HUDEP-2 (cell line): ENCODE data around the gene FAU.

ENCODE experiments used
- DNase-seq, 76 experiments: peaks; one replicate each; lab custom pipeline; 2025; ENCODE audit not compliant: unreplicated experiment in 76 of 76; lab: John Stamatoyannopoulos, UW

Gene FAU

GRCh38 chr11:65109231-65110198 is 12.4 kb downstream of the FAU start:
- no peak for DNase-seq

- DNase-seq, result no peak
These were observed 13.3 kb downstream of the FAU start for GRCh38 chr11:65108469-65109123.

DNA sequence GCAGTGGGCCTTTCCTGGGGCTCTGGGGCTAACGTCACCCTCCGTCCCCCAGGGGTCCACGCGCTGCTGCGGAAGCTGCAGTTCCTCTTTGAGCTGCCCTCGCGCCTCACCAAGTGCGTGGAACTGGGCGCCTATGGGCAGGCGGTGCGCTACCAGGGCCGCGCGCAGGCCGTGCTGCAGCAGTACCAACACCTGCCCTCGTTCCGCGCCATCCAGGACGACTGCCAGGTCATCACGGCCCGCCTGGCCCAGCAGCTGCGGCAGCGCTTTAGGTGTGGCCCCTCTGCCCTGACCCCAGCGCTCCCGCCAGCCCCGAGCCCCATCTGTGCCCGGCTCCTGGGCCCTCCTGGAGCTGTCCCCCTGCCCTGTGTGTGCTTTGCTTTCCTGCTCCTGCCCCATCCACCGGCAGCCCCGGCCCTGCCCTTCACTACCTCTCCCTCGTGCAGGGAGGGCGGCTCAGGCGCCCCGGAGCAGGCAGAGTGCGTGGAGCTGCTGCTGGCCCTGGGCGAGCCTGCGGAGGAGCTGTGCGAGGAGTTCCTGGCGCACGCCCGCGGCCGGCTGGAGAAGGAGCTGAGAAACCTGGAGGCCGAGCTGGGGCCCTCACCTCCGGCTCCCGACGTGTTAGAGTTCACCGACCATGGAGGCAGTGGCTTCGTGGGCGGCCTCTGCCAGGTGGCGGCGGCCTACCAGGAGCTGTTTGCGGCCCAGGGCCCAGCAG is 14.0 kb downstream of the FAU start:
- no peak for DNase-seq

GRCh38 chr11:65107078-65107477 is 14.9 kb downstream of the FAU start:
- DNase-seq, result no peak

DNA sequence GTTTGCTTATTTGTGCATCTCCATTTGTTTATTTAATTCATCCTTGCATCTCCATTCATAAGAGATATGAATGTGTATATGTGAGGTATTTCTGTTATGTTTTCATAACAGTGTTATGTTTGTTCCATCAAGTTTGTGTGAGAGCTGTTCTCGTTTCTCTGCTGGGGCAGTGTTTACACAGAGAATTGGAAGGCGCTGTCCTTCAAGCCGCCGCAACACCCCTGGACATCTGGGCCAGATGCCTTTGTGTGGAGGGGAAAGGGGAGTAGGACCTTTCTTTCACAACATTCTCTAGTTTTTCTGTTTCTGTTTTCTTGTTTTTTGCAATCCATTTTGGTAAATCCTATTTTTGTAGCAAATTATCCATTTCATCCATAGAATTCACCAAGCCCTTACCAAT is 17.3 kb downstream of the FAU start:
- no peak for DNase-seq

DNA sequence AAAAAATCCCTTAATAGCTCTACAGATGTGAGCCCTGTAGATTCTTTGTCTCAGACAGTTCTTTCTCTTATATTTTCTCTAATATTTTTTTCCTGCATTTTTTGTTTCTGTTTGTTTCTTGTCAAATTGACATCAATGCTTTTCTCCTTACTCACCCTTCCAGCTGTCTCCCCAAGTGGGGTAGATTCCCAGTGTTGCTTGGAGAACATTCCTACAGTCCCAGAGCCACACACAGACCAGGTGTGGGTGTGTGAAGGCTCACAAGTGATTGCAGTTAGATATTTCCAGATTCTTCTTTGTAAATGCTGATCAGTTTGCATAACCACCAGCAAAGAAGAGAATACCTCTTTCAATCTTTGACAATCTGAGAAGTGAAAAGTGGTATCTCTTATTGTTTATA is 18.5 kb downstream of the FAU start:
- DNase-seq, result no peak

DNA sequence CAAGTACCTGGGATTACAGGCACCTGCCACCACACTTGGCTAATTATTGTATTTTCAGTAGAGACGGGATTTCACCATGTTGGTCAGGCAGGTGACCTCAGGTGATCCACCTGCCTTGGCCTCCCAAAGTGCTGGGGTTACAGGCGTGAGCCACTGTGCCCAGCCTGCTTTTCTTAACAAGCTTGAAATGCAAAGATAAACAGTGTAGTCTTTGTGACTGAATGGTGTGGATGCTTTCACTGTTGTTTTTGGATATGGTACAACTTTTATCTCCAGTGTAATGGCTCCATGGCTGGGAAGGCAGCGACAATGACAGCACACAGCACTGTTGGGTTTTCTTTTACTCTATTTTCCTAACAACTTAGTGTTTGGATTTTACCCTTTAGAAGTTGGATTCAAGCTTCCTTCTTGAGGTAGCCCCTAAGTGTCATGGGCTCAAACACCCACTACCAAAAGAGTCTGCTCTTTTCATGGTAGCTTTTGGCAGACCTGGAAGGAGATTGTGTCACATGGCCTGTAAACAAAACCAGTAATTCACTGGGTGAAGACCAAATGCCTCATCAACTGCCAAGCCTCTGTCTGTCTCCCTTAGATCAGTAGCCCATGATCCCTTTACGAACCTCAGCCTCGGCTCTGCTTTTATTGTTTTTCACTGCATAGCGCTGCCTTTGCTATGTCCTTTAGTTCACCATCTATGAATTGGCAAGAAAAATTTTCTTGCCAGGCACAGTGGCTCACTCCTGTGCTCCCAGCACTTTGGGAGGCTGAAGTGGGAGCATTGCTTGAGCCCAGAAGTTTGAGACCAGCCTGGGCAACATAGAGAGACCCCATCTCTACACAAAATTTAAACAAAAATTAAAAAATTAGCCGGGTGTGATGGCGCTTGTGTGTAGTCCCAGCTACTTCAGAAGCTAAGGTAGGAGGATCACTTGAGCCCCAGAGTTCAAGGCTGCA is 19.5 kb downstream of the FAU start:
- no peak for DNase-seq

GRCh38 chr11:65100674-65101350 is 21.1 kb downstream of the FAU start:
- DNase-seq, result no peak

DNA sequence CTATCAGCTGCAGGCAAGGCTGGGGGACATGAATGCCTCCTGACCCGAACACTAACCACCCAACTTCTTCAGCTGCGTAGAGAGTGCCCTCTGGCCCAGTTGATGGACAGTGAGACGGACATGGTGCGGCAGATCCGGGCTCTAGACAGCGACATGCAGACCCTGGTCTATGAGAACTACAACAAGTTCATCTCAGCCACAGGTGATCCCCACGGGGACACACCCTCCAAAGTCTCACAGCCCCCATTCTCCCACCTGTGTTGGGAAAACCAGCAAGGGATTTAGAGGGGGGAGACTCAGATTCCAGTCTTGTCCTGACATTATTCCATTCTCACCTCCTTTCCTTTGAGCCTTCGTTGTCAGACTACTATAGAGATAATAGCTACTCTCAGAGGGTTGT is 25.0 kb downstream of the FAU start:
- DNase-seq, result no peak

DNA sequence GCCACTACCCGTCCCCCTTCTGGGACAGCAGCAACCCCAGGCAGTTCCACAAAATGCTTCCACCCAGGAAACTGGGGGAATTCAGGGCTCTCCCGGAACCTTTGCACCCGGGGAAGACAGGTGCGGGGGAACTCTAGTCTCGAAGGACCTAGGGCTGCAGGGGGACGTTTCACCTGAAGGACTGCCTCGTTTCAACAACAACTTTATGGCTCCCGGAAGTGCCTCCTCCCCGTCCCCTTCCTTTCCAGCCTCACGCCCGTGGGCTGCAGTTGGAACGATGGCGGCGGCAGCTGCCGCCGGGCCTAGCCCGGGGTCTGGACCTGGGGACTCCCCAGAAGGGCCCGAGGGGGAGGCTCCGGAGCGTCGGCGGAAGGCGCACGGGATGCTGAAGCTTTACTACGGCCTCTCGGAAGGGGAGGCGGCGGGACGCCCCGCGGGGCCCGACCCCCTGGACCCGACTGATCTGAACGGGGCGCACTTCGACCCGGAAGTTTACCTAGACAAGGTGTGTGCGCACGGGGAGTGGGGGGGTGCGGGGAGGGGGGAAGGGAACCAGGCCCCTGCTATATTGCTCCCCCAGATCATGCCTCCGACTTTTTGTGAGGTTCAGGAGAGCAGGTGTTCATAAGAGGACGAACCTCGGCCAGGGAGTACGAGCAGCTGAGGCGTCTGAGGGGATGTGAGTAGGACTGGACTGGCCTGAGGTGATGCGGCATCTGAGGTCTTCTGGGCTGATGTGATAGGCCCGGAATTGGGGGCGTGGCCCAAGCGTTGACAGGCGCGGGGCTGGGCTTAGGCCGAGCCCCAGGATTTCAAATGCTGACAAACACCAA is 25.7 kb downstream of the FAU start, which contains the start of gene VPS51:
TSS of gene VPS51 (plus strand) at position 241 of the 833 bp plus-strand sequence. CDS start at position 278, 37 bp downstream.
- DNase-seq, result peak in 72 of 76 experiments; percentile 32 to 89 (median 78)

DNA sequence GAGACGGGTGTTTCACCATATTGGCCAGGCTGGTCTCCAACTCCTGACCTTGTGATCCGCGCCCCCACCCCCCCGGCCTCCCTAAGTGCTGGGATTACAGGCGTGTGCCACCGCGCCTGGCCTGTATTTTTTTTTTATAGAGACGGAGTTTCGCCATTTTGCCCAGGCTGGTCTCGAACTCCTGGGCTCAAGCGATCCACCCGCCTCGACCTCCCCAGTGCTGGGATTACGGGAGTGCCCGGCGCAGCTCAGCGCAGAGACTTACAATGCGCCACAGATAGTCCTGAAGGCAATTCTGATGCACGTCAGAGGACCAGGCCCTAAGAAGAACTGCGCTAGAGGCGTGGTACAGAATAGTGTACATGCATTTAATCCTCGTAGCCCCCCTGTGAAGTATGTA is 26.5 kb downstream of the FAU start:
- DNase-seq, result no peak

GRCh38 chr11:65090628-65091027 is 31.3 kb downstream of the FAU start:
- no peak for DNase-seq

GRCh38 chr11:65089621-65090020 is 32.3 kb downstream of the FAU start:
- DNase-seq, result no peak

GRCh38 chr11:65087827-65088226 is 34.1 kb downstream of the FAU start:
- DNase-seq, result no peak

DNA sequence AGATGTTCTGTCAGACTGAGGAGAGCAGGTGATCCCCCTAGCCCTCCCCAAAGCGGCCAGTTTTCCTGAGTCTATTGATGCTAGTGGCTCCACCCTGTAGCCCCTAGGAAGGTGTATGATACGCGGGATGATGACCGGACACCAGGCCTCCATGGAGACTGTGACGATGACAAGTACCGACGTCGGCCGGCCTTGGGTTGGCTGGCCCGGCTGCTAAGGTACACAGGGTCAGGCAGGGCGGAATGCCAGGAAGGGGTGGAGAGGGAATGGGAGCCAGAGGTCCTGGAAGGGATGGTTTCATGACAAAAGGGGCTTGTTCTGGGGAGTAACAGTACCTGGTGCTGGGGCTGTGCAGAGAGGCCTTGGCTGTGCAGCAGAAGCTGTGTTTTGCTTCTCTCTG is 34.7 kb downstream of the FAU start:
- no peak for DNase-seq

DNA sequence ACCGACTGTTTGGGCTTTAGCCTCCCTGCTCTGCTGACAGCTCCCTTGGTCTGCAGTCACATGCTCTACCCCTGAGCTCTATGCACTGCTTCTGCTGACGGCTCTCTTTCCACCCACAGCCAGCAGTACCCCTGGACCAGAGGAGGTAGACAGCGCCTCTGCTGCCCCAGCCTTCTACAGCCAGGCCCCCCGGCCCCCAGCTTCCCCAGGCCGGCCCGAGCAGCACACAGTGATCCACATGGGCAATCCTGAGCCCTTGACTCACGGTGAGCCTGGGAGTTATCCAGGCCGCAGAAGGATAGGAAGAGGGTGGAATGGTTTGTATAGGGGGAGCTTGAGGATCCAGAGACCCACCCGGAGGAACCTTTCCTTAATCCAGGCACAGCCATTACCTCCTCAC is 35.1 kb downstream of the FAU start:
- no peak for DNase-seq

DNA sequence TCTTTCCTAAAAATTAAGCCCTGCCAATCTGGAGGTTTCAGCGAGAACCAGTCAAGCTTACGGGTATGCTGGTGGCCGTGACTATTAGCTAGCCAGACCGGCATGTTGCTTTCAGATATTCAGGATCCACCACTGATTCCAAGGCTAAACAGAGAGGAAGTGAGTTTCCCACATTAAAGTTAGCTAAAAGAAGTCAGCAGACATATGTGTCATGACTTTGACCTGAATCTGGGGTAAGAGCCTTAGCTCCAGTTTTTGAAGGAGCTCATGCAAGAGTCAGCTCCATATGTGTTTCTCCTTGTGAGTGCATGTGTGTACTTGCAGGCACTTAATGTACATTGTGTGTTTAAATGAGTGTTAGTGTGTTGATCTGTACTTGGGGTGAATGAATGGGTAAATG is 36.5 kb downstream of the FAU start:
- DNase-seq, result no peak

DNA sequence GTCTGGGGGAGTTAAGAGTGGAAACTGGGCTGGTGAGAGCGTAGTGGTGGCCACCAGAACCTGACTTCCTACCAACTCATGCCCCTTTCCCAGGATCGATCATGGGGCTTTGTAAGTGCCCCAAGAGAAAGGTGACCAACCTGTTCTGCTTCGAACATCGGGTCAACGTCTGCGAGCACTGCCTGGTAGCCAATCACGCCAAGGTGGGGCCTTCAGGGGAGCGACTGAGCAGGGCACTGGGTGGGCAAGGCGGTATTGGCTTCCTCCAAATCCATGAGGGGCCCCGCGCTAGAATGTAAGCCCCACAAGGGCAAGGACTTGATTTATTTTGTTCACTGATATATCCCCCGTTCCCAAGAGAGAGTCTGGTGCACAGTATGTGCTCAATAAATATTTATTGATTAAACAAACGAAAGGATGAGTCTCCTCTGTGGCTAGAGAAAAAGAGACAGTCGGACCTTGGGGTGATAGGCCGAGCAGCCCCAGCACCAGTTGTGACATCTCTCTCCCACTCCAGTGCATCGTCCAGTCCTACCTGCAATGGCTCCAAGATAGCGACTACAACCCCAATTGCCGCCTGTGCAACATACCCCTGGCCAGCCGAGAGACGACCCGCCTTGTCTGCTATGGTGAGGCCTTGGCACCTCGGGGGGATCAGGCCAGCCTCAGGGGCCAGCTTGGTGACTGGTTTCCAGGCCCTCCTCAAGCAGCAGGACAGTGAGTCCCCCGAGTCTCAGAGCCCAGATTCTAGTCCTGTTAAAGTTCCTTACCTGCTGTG is 37.1 kb downstream of the FAU start:
- no peak for DNase-seq
